Inferior parietal cortex (tissue), 1 donor: ENCODE data around the gene FAR2.
"Not testable (repeated sequence)": the region's sequence is repeated elsewhere in the genome, so short reads cannot be mapped to it uniquely, and the experiment has no call there.

Source experiments
- DNase-seq: peaks from one replicate; pipeline ENCODE4 v3.0.0-alpha.2; 2016; ENCODE audit errors: extremely low spot score

FAR2 gene

DNA sequence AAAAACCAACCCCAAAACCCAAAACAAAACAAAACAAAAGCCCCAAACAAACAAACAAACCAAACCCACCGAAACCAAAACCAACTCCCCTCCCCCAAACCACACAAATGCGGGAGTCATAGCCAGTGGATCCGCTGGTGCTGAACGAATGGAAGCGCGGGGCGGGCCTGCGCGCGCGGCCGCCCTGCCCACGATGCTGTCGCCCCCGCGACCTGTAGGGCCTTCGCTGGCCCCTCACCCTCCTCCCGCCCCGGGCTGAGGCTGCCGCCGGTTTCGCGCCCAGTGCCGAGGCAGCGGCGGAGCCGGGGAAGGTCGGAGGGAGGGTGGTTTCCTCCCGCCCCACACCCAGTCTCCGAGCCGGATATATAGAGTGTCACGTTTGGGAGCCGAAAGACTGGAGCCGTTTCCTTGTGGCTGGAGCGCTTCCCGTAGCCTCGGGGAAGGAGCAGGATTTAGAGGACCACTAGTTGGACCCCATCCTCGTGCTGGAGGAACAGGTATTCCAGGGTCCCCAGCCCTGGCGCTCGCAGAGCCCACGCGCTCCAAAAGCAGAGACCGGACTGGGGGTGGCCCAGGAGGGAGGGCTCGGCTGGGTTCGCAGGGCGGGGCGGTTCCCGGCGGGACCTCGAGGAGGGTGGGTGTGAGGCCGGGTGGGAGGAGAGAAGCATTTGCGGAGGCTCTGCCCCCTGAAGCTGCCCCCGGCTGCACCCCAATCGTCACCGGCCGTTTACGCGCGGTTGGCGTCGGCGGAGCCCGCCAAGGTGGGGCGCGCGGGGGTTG lies at the start of gene FAR2:
TSS of gene FAR2 (plus strand) at position 368 of the 780 bp plus-strand sequence. CDS start 121,172 bp downstream, outside the sequence.
- DNase-seq, result no peak

DNA sequence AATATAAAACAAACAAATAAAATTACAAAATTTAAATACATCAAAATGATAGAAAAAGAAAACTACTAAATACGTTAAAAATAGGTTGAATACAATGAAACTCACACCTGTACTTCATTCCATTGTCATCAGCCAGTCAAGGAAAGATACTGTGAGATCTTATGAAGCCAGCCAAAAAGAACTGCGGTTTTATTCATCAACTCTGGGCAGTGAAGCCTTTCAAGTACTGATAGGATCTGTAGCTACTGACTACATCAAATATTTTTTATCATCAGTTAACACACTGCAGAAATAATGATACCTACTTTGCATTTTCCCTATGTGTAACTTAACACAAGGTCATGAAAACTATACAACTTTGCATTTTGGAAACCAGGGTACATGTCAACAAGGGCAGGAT lies 46.3 kb upstream of the FAR2 start:
- DNase-seq, result no peak

DNA sequence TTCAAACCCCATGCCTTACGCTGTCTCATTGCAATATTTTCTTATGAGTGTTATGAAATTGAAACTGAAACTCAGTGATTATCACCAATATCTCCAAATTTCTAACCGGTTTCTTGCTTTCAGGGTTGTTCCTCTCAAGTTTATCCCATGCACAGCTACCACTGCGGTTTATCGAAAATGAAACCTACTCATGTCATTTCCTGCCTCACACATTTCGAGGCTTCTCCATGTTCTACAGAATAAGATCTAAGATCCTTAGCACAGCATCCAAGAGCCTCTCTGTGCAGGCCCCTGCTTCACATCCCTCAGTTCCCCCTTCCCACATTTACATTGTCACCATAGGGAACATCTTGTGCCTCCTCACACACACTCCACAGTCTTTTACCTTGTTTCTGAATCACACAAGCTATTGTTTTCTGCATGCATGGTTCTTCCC lies 45.5 kb upstream of the FAR2 start:
- DNase-seq, result no peak

DNA sequence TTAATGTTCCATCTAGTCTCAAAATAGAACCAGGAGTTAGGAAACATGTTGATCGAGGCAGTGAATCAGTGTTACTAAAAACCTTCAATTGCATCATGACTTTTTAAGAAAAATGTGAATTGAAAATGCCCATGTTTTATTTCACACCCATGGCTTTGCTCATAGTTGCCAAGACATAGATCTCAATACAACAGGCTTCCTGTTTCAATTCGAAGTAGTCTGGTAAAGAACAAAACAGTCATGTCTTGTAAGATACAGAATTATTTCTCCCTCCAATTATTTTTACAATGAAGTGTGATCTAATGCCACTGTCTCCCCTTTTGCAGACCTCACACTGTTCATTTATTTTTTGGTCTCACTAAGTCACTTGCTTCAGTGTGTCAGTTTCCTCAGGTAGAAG lies 44.6 kb upstream of the FAR2 start:
- no peak for DNase-seq

DNA sequence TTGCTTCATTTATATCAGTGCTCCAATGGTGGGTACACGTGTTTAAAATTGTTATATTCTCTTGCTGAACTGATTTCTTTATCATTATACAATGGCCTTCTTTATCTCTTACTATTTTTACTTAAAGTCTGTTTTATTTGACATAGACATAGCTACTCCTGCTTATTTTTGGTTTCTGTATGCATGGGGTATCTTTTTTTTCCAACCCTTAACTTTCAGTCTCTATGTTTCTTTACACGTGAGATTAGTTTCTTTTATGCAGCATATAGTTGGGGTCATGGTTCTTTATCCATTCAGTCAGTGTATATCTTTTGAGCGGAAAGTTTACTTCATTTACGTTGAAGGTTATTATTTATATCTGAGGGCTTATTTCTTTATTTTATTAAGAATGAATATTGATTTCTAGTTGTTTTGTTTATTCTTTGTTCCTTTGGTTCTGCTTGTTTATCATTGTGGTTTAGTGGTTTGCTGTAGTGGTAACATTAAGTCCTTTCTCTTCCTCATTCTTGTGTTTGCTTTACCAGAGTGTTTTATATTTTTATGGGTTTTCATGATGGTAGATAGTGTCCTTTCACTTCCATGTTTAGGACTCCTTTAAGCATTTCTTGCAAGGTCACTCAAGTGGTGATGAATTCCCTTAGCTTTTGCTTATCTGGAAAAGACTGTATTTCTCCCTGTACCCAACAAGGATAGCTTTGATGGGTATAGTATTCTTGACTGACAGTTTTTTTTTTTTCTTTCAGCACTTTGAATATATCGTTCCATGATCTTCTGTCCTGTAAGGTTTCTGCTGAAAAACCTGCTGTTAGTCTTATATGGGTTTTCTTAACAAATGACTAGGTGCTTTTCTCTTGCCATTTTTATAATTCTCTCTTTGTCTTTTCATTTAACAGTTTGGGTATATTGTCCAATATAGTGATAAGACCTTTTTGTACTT lies 38.3 kb upstream of the FAR2 start:
- DNase-seq, result no peak

DNA sequence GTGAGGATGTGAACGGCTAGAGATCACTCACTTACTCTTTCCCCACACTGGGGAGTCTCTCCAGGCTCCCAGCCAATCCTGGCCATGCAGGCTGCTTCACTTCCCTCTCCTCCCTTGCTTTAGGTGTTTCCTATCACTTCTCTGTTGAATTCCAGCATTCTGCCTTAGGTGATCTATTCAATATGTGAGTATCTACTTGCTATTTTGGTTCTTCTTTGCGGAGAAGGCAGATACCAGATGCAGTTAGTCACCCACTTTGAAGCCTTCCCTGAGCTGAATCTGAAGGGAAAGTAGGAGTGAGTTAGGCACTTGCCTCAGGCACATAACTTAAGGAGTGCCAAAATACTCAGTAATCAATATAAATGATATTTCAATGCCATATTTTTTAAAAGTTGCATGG lies 36.0 kb upstream of the FAR2 start:
- no peak for DNase-seq

DNA sequence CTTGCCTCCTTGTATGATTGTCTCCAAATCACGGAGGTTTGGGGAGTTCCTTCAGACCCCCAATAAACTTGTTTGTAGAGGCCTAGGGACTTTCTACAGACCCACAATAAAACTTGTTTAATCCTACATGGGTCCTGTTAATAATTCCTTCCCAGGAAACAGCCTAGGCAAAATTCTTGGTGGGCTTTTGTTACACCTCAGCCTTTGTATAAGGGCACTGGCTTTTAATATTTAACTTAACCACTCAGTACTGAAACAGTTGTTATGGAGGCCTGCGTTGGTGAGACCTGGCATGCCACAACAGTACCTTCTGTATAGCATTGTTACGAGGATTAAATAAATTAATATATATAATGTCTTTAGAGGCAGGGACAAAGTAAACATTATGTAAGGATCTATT lies 32.7 kb upstream of the FAR2 start:
- no peak for DNase-seq

DNA sequence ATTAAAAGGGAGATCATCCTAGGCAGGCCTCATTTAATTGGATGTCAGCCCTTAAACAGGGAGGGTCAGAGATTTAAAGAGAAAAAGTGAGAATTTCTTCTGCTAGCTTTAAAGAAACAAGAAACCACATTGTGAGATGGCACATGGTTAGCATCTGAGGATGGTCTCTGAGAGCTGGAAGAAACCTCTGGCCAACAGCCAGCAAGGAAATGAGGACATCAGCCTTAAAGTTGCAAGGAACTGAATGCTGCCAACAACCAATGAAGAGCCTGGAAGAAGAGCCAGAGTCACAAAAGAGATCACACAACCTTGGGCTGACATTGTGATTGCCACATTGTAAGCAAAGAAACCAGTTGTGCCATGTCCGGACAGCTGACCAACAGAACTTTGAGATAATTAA lies 17.5 kb upstream of the FAR2 start:
- no peak for DNase-seq

DNA sequence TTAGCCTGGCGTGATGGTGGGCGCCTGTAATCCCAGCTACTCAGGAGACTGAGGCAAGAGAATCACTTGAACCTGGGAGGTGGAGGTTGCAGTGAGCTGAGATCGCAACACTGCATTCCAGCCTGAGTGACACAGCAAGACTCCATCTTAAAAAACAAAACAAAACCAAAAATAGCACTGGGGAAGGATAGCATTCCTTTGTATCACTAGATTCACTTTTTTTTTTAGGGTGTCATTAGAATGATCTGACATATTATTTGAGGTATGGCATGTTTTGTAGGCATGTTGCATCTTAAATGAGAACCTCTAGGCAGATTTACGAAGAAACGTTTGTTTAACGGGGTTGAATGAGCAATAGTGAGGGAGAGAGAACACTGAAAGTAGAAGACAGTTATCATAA lies 16.8 kb upstream of the FAR2 start:
- DNase-seq, result no peak

DNA sequence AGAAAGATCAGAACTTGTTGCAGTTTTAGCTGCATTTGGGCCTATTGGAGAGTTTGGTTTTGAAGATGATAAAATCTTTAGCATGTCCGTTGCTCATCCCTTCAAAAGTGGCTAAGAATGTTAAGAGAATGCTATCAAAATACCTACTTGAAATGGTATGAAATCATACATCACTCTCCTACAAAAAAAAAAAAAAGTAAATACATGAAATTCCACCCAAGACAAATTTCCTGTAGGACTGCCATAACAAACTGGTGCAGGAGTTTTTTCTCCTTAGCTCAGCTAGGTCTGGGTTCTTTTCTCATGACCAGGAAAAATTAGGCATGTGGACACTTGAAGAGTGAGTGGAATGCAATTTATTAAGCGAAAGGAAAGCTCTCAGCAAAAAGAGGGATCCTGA lies 15.9 kb upstream of the FAR2 start:
- DNase-seq, result no peak

DNA sequence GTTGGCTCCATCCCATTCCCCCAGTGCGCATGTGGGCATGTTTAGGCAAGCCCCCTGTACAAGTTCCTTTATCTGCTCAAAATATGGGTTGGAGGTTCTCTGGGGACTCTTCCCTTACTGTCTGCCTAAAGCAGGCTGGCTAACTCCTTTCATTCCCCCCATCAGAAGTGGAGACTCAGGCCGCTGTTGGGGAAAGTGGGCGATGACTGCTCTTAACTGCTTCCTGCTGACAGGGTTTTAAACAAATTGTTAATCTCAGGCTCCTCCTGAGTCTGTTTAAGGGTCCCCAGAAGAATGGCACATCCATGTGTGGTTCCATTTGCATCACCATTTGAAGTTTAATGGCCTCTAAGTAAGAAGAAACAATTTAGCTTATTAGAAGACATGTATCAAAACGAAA lies 15.4 kb upstream of the FAR2 start:
- no peak for DNase-seq

DNA sequence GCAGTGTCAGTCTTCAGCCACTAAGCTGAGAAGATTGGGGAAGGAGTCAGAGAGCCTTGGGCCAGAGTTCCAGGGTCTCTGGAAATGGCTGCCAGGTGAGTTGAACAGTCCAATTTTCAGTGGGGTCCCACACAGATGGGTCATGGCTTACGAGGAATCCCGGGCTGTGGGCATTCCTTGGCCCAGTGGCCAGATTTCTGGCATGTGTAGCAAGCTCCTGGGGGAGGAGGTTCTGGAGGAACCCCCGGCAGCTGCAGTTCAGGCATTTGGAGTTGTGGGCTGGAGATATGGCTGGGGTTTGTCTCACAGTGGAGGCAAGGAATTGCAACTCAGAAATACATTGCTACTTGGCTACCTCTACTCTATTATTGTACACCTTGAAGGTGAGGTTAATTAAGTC lies 10.8 kb upstream of the FAR2 start:
- not testable (repeated sequence) for DNase-seq

DNA sequence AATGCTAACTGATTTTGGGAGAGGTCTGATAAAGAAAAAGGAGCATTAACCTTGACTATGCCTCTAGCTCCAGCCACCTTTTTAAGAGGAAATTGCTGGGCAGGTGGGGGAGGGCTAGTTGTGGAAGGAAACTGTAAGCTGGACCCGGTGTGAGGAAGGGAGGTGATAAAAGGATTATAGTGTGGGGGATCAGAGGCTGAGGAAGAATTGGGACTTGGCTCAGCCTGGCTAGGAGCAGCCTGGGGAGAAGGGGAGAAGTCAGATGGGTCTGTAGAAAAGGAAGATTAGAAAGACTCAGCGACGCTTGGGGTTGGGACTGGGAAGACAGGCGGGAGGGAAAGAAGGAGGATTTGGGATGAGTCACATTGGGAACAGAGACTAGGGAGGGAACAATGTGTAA lies 10.2 kb upstream of the FAR2 start:
- DNase-seq, result not testable (repeated sequence)

DNA sequence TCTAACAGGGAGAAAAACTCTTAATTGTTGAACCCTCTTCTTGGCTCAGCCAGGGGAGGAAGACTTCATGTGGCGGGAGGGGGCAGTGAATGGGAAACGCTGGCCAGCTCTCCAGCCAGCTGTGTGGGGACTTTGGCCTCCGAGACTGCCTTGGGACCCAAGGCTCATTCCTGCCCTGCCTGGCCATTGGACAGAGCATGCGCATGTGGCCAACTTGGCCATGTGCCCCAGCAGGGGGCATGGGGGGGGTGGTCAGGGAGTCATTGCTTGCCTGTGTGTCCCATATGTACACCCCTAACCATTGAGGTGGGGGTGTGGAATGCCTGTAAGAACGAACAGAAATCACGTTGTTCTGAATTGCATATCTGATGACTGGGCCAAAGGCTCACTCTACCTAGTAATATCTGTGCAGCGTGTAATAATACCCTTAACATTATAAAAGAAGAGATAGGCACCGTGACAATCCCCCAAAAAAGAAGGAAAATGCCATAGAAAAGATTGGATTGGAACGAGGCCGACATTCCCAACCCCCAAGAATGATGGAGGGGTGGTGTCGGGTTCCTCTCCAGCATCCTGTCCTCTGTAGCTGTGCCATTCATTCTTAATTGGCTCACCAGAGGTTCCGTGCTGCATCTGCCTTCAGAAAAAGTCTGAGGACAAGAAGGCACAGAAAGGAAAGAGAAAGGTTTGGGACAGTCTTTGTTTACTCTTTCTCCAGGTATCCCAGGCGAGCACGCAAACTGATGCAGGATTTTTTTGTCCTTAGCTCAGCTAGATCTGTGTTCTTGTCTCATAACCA lies 3.5 kb upstream of the FAR2 start:
- no peak for DNase-seq

DNA sequence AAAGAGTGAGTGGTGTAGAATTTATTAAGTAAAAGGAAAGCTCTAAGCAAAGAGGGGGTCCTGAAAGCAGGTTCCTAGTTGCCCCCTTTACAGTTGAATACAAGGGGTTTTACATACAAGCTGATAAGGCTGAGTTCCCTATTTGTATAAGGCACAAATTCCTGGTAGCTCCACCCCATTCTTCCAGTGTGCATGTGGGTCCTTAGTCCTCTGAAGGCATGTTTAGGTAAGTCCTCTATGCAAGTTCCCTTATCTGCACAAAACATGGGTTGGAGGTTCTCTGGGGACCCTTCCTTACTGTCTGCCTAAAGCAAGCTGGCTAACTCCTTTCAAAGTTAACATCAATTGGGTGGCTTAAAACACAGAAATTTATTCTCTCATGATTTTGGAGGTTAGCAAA lies 2.9 kb upstream of the FAR2 start:
- DNase-seq, result no peak

DNA sequence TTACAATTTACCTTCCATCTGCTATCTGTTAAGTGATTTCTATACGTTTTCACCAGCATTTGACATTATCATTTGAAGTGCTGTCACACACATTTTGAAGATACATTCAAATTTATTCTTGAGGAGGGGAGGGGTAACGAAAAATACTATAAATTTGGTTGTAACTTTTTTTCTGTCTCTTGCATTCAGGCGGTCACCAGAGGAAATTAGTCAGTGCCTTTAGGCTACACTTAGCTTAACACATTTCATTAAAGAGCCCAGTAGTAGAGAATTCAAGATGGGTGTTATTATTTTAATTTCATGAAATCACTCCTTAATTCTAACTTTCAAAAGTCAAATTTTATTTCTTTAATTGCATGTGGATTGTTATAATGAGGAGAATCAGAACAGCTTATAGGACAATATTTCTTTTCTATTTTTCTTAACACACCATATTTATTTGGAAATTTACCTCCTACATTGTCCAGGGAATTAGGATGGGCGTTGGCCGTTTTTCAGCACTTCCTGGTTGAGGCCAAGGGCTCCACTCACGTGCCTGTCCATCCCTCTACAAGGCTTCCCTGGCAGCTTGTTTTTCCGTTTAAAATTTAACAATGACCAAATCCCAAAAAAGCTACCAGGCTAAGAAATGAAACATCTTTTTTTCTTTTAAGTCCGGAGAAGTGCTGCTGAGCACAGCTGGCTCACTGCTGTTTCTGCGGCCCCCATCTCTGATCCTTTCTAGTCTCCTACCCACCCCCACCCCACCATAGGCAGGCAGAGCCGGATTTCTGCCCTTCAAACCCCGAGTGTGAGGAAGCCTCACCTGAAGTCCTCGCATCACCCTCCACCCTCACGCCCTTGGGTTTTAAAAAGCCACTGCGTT lies 1.1 kb upstream of the FAR2 start:
- DNase-seq, result no peak

DNA sequence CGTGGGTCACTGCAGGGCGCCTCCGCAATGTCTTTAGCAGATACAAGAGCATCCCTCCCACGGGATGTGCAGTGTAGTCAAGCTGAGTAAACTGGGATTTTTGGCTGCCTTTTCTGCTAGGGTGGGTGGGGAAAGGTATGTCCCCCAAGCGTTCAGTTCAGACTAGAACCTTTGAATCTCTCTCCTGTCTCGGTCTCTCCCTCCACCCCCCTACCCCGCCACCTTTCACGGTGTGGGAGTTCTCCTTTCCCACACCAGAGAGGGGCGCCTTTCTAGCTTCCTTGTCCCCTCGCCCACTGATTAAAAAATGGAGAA lies 525 bp upstream of the FAR2 start:
- no peak for DNase-seq

DNA sequence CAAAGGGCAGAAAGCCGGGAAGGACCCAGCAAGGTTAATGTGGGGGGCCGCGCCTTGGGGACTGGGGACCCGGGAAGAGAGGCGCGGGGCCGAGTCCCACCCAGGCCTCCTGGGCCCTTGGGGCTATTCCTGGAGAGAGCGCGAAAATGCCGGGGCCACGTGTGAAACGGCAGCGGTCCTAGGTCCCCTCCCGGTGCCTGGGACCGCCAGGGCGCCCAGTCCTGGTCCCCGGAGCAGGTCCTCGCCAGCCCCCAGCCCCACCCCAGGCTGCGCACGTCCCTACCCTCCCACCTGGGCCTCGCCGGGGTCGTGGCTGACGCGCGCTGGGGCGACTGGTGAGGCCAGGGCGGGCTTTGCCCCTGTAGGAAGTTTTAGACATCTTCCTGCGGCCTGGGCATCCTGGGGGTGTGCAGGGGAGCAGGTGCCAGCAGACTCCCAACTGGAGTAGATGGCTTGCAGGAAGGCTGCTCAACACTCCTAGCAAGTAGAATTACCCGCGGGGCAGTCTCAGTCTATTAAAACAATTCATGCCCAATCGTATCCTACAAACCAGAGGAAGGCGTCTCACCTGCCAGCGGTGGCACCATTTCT lies 708 bp downstream of the FAR2 start:
- DNase-seq, result no peak

DNA sequence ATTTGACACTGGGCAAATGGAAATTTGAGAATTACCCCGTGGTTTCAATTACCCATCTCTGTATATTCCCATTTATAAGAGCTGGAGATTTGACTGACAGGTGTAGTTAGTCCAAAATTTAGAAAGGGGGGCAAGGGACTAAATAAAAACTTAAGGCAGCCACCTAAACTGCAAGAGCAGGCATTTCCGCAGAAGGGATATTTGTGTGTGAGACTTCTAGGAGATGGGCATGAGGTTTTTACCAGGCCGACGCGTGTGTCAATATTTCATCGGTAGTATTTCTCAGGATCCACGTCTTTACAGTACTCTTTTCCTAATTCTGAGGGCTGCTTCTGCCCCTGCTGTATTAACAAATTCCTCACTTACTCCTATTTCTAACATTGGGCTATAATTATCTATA lies 1.4 kb downstream of the FAR2 start:
- DNase-seq, result no peak

DNA sequence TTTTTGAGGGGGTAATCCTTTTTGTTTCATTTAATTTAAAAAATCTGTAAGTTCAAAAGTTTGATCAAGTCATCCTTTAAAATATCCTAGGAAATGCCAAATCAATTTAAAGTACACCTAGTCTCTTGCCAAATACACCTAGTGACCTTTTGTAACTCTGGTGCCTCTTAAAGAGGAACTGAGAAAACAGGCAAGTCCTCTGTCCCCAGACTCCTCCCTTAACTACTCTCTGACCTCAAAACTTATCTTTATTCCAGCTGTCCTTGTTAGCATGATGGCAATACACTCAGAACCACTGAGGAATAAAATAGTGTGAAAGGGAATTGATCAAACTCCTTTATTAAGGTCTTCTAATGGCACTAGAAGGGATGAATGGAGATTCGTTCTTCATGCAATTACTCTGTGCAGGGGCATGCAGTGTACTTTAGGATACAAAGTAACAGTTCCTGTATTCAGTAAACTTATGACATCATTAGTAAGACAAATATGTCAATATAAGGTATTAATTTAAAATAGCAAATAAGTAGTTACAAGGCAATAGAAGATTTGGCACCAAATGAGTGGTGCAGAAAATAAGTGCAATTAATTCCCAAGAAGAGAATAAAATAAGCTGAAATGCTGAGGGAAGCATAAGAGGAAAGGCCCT lies 3.3 kb downstream of the FAR2 start:
- DNase-seq, result no peak
